H9 (cell line): ENCODE results near the gene NHS. TPM values are rescaled to one million over a fixed set of nuclear protein-coding genes. Genes with fewer than 3 reads are reported as not detected.

ENCODE experiments used
- DNase-seq: peaks from one replicate; pipeline ENCODE4 v3.0.0-alpha.2; 2017
- H2AFZ ChIP-seq: one replicate; pipeline ENCODE4 v1.6.1; 2013; ENCODE audit warnings: mild to moderate bottlenecking, low read length, control low read depth, moderate library complexity
- H2AK5ac ChIP-seq: 2 replicates; pipeline ENCODE4 v1.6.1; 2013; ENCODE audit warnings: low read length, control low read depth, mixed read lengths; ENCODE audit not compliant: insufficient read length
- H2BK120ac ChIP-seq: one replicate; pipeline ENCODE4 v1.6.1; 2013; ENCODE audit warnings: low read depth, mild to moderate bottlenecking, low read length, control low read depth, inconsistent platforms; ENCODE audit not compliant: poor library complexity, severe bottlenecking
- H2BK12ac ChIP-seq: 2 replicates; pipeline ENCODE4 v1.6.1; 2013; ENCODE audit warnings: low read length, control low read depth, mixed read lengths, low read depth; ENCODE audit not compliant: insufficient read length
- H2BK15ac ChIP-seq: 2 replicates; pipeline ENCODE4 v1.6.1; 2013; ENCODE audit warnings: low read depth, low read length, control low read depth
- H2BK20ac ChIP-seq: one replicate; pipeline ENCODE4 v1.6.1; 2013; ENCODE audit warnings: low read depth, mild to moderate bottlenecking, low read length, control low read depth, inconsistent platforms; ENCODE audit not compliant: poor library complexity, severe bottlenecking
- H2BK5ac ChIP-seq: 2 replicates; pipeline ENCODE4 v1.6.1; 2013; ENCODE audit warnings: low read length, control low read depth, mixed read lengths; ENCODE audit not compliant: insufficient read length
- H3K14ac ChIP-seq: 2 replicates; pipeline ENCODE4 v1.6.1; 2013; ENCODE audit warnings: low read length, control low read depth; ENCODE audit not compliant: insufficient read depth
- H3K18ac ChIP-seq: 2 replicates; pipeline ENCODE4 v1.6.1; 2013; ENCODE audit warnings: low read depth, mild to moderate bottlenecking, mixed read lengths, low read length, control low read depth; ENCODE audit not compliant: insufficient read length
- H3K23ac ChIP-seq: 2 replicates; pipeline ENCODE4 v1.6.1; 2013; ENCODE audit warnings: low read length, control low read depth, mixed read lengths, low read depth; ENCODE audit not compliant: insufficient read length
- H3K23me2 ChIP-seq: 2 replicates; pipeline ENCODE4 v1.6.1; 2013; ENCODE audit warnings: low read depth, mild to moderate bottlenecking, mixed read lengths, low read length, control low read depth; ENCODE audit not compliant: insufficient read length, poor library complexity, severe bottlenecking
- H3K27ac ChIP-seq: 2 replicates; pipeline ENCODE4 v1.5.1; 2013; ENCODE audit warnings: low read length, control low read depth, mixed read lengths, low read depth; ENCODE audit not compliant: insufficient read length
- H3K27me3 ChIP-seq: 2 replicates; pipeline ENCODE4 v1.6.1; 2013; ENCODE audit warnings: low read length, control low read depth, inconsistent platforms; ENCODE audit not compliant: insufficient read depth
- H3K4ac ChIP-seq: 2 replicates; pipeline ENCODE4 v1.6.1; 2013; ENCODE audit warnings: low read depth, mild to moderate bottlenecking, control low read depth, inconsistent platforms, low read length, moderate library complexity
- H3K4me1 ChIP-seq: 2 replicates; pipeline ENCODE4 v1.6.1; 2013; ENCODE audit warnings: low read length, control low read depth, inconsistent platforms; ENCODE audit not compliant: insufficient read depth
- H3K4me2 ChIP-seq: 2 replicates; pipeline ENCODE4 v1.6.1; 2013; ENCODE audit warnings: low read length, control low read depth, mixed read lengths; ENCODE audit not compliant: insufficient read length, insufficient read depth
- H3K56ac ChIP-seq: 2 replicates; pipeline ENCODE4 v1.6.1; 2013; ENCODE audit warnings: low read depth, mild to moderate bottlenecking, mixed read lengths, low read length, control low read depth; ENCODE audit not compliant: insufficient read length
- H3K79me1 ChIP-seq: 2 replicates; pipeline ENCODE4 v1.6.1; 2013; ENCODE audit warnings: low read depth, mild to moderate bottlenecking, moderate library complexity, low read length, control low read depth, inconsistent platforms; ENCODE audit not compliant: insufficient read depth, poor library complexity, severe bottlenecking
- H3K79me2 ChIP-seq: 2 replicates; pipeline ENCODE4 v1.6.1; 2013; ENCODE audit warnings: low read length, control low read depth, inconsistent platforms; ENCODE audit not compliant: insufficient read depth
- H3K9ac ChIP-seq: 2 replicates; pipeline ENCODE4 v1.6.1; 2013; ENCODE audit warnings: low read length, control low read depth, mixed read lengths; ENCODE audit not compliant: insufficient read length; ENCODE audit errors: extremely low read depth
- H3K9me3 ChIP-seq: one replicate; pipeline ENCODE4 v1.6.1; 2013; ENCODE audit warnings: low read depth, low read length, inconsistent platforms; ENCODE audit not compliant: control insufficient read depth
- H3T11ph ChIP-seq: one replicate; pipeline ENCODE4 v1.6.1; 2013; ENCODE audit warnings: mild to moderate bottlenecking, low read length, control low read depth, inconsistent platforms
- H4K20me1 ChIP-seq: one replicate; pipeline ENCODE4 v1.6.1; 2013; ENCODE audit not compliant: control insufficient read depth, insufficient read length, insufficient read depth
- H4K5ac ChIP-seq: 2 replicates; pipeline ENCODE4 v1.6.1; 2013; ENCODE audit warnings: low read depth, mild to moderate bottlenecking, mixed read lengths, low read length, control low read depth; ENCODE audit not compliant: insufficient read length
- H4K8ac ChIP-seq: replicated peaks from 2 replicates; pipeline ENCODE4 v1.6.1; 2013; ENCODE audit warnings: low read length, control low read depth, mixed read lengths, low read depth; ENCODE audit not compliant: insufficient read length
- H4K91ac ChIP-seq: 2 replicates; pipeline ENCODE4 v1.6.1; 2013; ENCODE audit warnings: low read depth, mild to moderate bottlenecking, moderate library complexity, mixed read lengths, low read length, control low read depth; ENCODE audit not compliant: insufficient read length
- H3K27ac Mint-ChIP-seq, 3 experiments: 2 replicates in 2 of 3; 3 replicates in 1 of 3; pipeline ENCODE4 v1.8.0; 2020 to 2021; ENCODE audit warnings: mixed read lengths in 3 of 3, mild to moderate bottlenecking in 1 of 3, moderate library complexity in 1 of 3
- H3K27me3 Mint-ChIP-seq: 2 replicates; pipeline ENCODE4 v1.8.0; 2021; ENCODE audit warnings: low read depth, mild to moderate bottlenecking, moderate library complexity, mixed read lengths
- H3K36me3 Mint-ChIP-seq, 3 experiments: 2 replicates in 2 of 3; 3 replicates in 1 of 3; pipeline ENCODE4 v1.8.0; 2020 to 2021; ENCODE audit warnings: low read depth in 3 of 3, mixed read lengths in 3 of 3; ENCODE audit not compliant: insufficient read depth in 1 of 3
- H3K4me1 Mint-ChIP-seq, 2 experiments: 2 replicates each; pipeline ENCODE4 v1.8.0; 2020; ENCODE audit warnings: mixed read lengths in 2 of 2
- H3K4me3 Mint-ChIP-seq, 2 experiments: 2 replicates in 1 of 2; 3 replicates in 1 of 2; pipeline ENCODE4 v1.8.0; 2020 to 2021; ENCODE audit warnings: mild to moderate bottlenecking in 2 of 2, mixed read lengths in 2 of 2, moderate library complexity in 1 of 2
- H3K9me3 Mint-ChIP-seq, 2 experiments: 2 replicates in 1 of 2; 3 replicates in 1 of 2; pipeline ENCODE4 v1.8.0; 2020; ENCODE audit warnings: mild to moderate bottlenecking in 2 of 2, mixed read lengths in 2 of 2, moderate library complexity in 1 of 2
- WGBS: extraction: QIAGEN DNeasy Blood & Tissue Kit; methylation state at CpG from one replicate; pipeline ENCODE4 v1.1.7; 2013; ENCODE audit warnings: missing lambda C conversion rate, low lambda C conversion rate, mixed read lengths; ENCODE audit not compliant: insufficient read length; ENCODE audit errors: extremely low coverage; 5-methylcytosine and 5-hydroxymethylcytosine counted together
- total RNA-seq: library from RNA; stranded (reverse); gene quantifications from 2 replicates; pipeline ENCODE4 v1.2.1, GENCODE V29; 2021
- TF ChIP-seq, protein P1 (sequence below): fragments of 200-600 bp; sonication (generic); conservative IDR thresholded peaks from 3 replicates; pipeline ENCODE4 v1.8.0; 2021; ENCODE audit warnings: antibody characterized with exemption, mild to moderate bottlenecking

NHS gene
- total RNA-seq, 1 experiment from 2014 or later: 8.7 TPM

DNA sequence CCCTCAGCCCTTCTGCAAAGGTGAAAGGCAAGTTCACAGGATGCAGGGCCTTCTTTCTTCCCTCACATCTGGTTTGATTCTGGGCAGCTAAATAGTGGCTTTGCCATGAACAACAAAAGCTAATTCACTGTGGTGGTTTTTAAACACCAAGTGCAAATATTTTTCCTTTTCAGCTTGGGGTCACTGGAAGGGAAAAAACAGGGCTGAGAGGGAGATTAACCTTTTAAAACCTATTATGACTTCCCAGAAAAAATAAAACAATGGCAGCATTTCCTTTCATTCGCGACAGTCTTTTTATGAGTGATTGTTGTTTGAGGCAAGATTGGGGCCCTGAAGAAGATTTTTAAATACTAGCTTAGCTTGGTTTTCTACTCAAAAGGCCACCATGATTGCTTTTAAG is 258.5 kb downstream of the NHS start:
- Histone ChIP-seq H3K4me1 (peaks cover 3% of the 10 kb centered on the region; the same call in 1 of the 2 replicates), H3K27me3 (no peaks in the 10 kb centered on the region), H3K9me3 (no peaks in the 10 kb centered on the region), H2BK12ac (no peak overlapping the region), H3K18ac (no peak overlapping the region), H3K4ac (no peak overlapping the region), H3K27ac (no peak overlapping the region), H3K79me2 (no peaks in the 10 kb centered on the region), H3T11ph (no peak overlapping the region), H4K5ac (no peak overlapping the region), H3K9ac (no peak overlapping the region), H2BK5ac (no peak overlapping the region), H3K56ac (no peak overlapping the region), H2BK120ac (no peak overlapping the region), H3K23me2 (peaks cover 4% of the 10 kb centered on the region), H2AFZ (no peak overlapping the region), H4K8ac (no peak overlapping the region), H2BK15ac (no peak overlapping the region), H3K23ac (no peak overlapping the region), H4K91ac (no peak overlapping the region), H2BK20ac (no peak overlapping the region), H3K4me2 (no peak overlapping the region), H4K20me1 (no peaks in the 10 kb centered on the region), H3K14ac (no peak overlapping the region), H3K79me1 (no peaks in the 10 kb centered on the region), H2AK5ac (no peak overlapping the region)
- Mint-ChIP-seq H3K9me3 (no peaks in the 10 kb centered on the region), H3K27ac (peak overlapping the region in 1 of 3 experiments; percentile 71; a peak in 1 of 7 replicates), H3K4me1 (peaks cover 57% of the 10 kb centered on the region in 2 experiments), H3K27me3 (no peaks in the 10 kb centered on the region), H3K36me3 (no peaks in the 10 kb centered on the region; a peak in 1 of 7 replicates), H3K4me3 (no peak overlapping the region)
- DNase-seq: no peak
- TF ChIP-seq, protein P1, sequence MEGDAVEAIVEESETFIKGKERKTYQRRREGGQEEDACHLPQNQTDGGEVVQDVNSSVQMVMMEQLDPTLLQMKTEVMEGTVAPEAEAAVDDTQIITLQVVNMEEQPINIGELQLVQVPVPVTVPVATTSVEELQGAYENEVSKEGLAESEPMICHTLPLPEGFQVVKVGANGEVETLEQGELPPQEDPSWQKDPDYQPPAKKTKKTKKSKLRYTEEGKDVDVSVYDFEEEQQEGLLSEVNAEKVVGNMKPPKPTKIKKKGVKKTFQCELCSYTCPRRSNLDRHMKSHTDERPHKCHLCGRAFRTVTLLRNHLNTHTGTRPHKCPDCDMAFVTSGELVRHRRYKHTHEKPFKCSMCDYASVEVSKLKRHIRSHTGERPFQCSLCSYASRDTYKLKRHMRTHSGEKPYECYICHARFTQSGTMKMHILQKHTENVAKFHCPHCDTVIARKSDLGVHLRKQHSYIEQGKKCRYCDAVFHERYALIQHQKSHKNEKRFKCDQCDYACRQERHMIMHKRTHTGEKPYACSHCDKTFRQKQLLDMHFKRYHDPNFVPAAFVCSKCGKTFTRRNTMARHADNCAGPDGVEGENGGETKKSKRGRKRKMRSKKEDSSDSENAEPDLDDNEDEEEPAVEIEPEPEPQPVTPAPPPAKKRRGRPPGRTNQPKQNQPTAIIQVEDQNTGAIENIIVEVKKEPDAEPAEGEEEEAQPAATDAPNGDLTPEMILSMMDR: no peak
- WGBS: no CpG with 5 or more reads among the region's 2 CpGs
